ENCODE results near the gene ADAT3.

The ADAT3 gene

DNA sequence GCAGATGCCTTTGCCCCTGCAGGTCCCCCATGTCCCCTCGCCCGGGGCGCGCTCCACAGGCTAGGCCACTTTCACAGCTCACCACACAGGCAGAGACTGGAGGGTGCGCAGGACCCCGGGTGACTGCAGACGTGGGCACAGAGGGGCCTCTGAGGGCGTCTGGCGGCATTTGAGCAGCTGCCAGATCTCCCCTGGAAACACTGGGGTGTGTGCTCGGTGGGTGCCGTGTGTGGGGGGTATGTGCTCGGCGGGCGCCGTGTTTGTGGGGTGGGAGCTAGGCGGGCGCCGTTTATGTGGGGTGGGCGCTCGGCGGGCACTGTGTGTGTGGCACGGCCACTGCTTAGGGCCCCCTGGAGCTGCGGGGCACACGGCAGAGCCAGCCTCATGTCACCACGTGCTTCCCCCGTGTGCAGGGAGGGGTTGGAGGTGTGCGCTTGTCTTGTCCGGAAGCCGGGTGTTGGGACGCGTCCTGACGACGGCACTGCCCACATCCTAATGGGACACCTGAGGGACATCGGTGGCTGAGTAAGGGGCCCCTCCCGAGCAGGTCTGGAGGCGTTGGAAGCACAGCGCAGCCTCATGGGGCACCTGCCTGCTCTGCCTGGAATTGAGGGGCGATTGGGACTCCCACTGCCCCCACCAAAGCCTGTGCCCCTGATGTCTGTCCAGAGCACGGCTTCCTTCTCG is 52.5 kb downstream of the ADAT3 start:
- no peak for DNase-seq (ENCODE audit: low spot score)

- no peak for DNase-seq (ENCODE audit: low spot score)
Measured at GRCh38 chr19:1959928-1960589, 54.9 kb downstream of the ADAT3 start.

GRCh38 chr19:1961000-1961883 is 56.0 kb downstream of the ADAT3 start:
- no peak for DNase-seq (ENCODE audit: low spot score)

DNA sequence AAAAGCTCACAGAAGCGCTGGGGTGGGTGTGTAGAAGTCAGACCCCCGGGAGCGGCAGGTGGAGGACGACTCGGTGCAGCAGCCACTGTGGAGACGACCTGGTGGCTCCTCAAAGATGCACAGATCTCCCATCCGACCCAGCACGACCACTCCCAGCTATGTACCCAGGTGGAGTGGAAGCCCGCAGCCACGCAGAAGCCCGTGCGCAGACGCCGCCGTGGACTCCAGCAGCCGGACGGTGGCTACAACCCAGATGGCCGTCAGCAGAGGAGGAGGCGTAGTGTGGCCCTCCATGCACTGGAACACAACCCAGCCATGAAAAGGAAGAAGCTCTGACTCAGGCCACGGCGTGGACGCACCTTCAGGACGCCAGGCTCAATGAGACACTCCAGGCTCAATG is 57.5 kb downstream of the ADAT3 start:
- DNase-seq (ENCODE audit: low spot score): no peak

Data from HuH-7.5 (cell line).